Mesendoderm (in vitro differentiated cells): ENCODE data around the gene CD44.

Source experiments
- DNase-seq: peaks from one replicate; pipeline ENCODE4 v3.0.0; 2013
- H2AK5ac ChIP-seq: 2 replicates; pipeline ENCODE4 v1.6.1; 2013; ENCODE audit warnings: low read length, inconsistent platforms
- H2BK120ac ChIP-seq: 2 replicates; pipeline ENCODE4 v1.6.1; 2013; ENCODE audit warnings: low read depth, mild to moderate bottlenecking, low read length, moderate library complexity, mixed read lengths
- H2BK15ac ChIP-seq: replicated peaks from 2 replicates; pipeline ENCODE4 v1.6.1; 2013; ENCODE audit warnings: low read depth, mild to moderate bottlenecking, moderate library complexity
- H2BK5ac ChIP-seq: 2 replicates; pipeline ENCODE4 v1.6.1; 2013; ENCODE audit warnings: low read length, inconsistent platforms
- H3K18ac ChIP-seq: 2 replicates; pipeline ENCODE4 v1.6.1; 2013; ENCODE audit warnings: mild to moderate bottlenecking, low read length, mixed read lengths
- H3K23ac ChIP-seq: one replicate; pipeline ENCODE4 v1.6.1; 2013; ENCODE audit warnings: low read length
- H3K27ac ChIP-seq: 2 replicates; pipeline ENCODE4 v1.5.1; 2013; ENCODE audit warnings: low read depth, mild to moderate bottlenecking, inconsistent platforms, low read length, moderate library complexity
- H3K27me3 ChIP-seq: 2 replicates; pipeline ENCODE4 v1.6.1; 2013; ENCODE audit warnings: low read length, control low read depth, mild to moderate bottlenecking, inconsistent platforms; ENCODE audit not compliant: insufficient read depth, poor library complexity
- H3K36me3 ChIP-seq: 2 replicates; pipeline ENCODE4 v1.6.1; 2013; ENCODE audit warnings: low read length, inconsistent platforms; ENCODE audit not compliant: control insufficient read depth, insufficient read depth
- H3K4ac ChIP-seq: one replicate; pipeline ENCODE4 v1.6.1; 2013; ENCODE audit warnings: low read depth, mild to moderate bottlenecking, low read length, moderate library complexity
- H3K4me1 ChIP-seq: 2 replicates; pipeline ENCODE4 v1.6.1; 2013; ENCODE audit warnings: low read depth, low read length, inconsistent platforms; ENCODE audit not compliant: control insufficient read depth
- H3K4me2 ChIP-seq: 2 replicates; pipeline ENCODE4 v1.6.1; 2013; ENCODE audit warnings: low read length
- H3K4me3 ChIP-seq: 2 replicates; pipeline ENCODE4 v1.5.1; 2013; ENCODE audit warnings: mild to moderate bottlenecking, low read length
- H3K56ac ChIP-seq: one replicate; pipeline ENCODE4 v1.6.1; 2013; ENCODE audit warnings: low read length
- H3K79me1 ChIP-seq: 2 replicates; pipeline ENCODE4 v1.6.1; 2013; ENCODE audit warnings: low read length, inconsistent platforms
- H3K79me2 ChIP-seq: 2 replicates; pipeline ENCODE4 v1.6.1; 2013; ENCODE audit warnings: mild to moderate bottlenecking, low read length; ENCODE audit not compliant: control insufficient read depth, insufficient read depth
- H3K9ac ChIP-seq: 2 replicates; pipeline ENCODE4 v1.6.1; 2013; ENCODE audit warnings: low read length, inconsistent platforms
- H4K5ac ChIP-seq: one replicate; pipeline ENCODE4 v1.6.1; 2013; ENCODE audit warnings: low read length
- H4K8ac ChIP-seq: one replicate; pipeline ENCODE4 v1.6.1; 2013; ENCODE audit warnings: low read depth, mild to moderate bottlenecking, control low read depth, low read length, moderate library complexity
- whole genome bisulfite sequencing: extraction: QIAGEN DNeasy Blood & Tissue Kit; methylation state at CpG from one replicate; pipeline ENCODE4 v1.1.7; 2013; ENCODE audit warnings: low lambda C conversion rate, missing lambda C conversion rate; ENCODE audit not compliant: insufficient coverage; ENCODE audit errors: extremely low coverage; 5-methylcytosine and 5-hydroxymethylcytosine counted together

Gene CD44

DNA sequence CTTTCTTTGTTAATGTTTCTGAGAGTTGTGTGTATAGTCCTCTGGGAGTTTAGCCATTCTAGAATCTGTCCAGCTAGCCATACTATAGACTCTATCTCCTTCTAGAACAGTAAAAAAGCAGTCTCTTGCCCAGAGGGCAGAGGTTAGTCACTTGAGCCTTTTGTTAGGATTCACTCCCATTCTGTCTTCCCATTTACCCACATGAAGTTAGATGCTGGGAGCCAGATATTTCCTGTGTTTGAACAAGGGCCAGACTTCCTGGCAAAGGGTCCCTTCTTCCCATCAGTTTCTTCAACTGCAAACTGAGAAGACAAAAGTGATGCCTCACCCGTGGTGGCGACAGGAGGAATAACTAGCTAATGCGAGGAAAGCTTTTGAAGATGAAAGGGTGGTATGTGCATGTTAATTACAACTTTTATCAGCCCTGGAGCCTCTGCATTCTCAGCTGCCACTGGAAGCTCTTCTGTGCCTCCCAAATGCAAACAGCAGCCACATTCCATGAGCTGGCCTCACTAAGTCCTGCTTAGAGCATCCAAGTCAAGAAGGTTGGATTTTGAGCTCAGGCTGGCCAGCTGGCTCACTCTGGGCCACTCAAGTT is 12.8 kb downstream of the CD44 start:
- no peak overlapping the region for H4K8ac ChIP-seq
- no peaks in the 10 kb centered on the region for H3K36me3 ChIP-seq
- no peak overlapping the region for H3K4me2 ChIP-seq
- peak overlapping the region; percentile 28 for H3K18ac ChIP-seq
- no peak overlapping the region for H2AK5ac ChIP-seq
- no peaks in the 10 kb centered on the region for H3K27me3 ChIP-seq
- no peak overlapping the region for H3K56ac ChIP-seq
- H3K9ac ChIP-seq: no peak overlapping the region
- no CpG with 5 or more reads among the region's 3 CpGs for WGBS
- DNase-seq: peak; percentile 96
- no peak overlapping the region for H3K23ac ChIP-seq
- H3K79me1 ChIP-seq: no peaks in the 10 kb centered on the region
- no peak overlapping the region for H2BK15ac ChIP-seq
- peak overlapping the region; percentile 67 for H2BK5ac ChIP-seq
- no peaks in the 10 kb centered on the region for H3K79me2 ChIP-seq
- no peak overlapping the region for H3K4me3 ChIP-seq
- peak overlapping the region; percentile 45 for H3K27ac ChIP-seq
- H4K5ac ChIP-seq: no peak overlapping the region
- H3K4me1 ChIP-seq: peaks cover 19% of the 10 kb centered on the region
- H2BK120ac ChIP-seq: peak overlapping the region; percentile 51
- no peak overlapping the region for H3K4ac ChIP-seq

DNA sequence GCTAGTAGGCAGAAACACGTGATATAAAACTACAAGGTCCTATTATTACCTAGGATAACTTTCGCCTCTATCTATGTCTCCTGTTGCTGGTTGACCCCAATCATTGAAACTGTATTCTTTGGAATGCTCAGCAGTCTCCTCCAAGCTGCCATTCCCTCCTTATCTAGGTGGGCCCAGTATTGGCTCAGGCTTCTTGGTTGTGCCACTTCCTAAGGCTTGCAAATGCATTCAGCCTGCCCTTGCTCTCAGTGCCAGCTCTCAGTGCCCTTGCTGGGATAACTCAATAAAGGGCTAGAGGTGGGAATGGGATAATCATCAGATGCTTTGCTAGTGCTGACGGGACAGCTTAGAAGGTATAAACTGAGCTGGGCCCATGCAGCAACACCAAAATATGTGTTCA is 13.6 kb downstream of the CD44 start:
- peak; percentile 84 for DNase-seq
- Histone ChIP-seq H3K4ac (no peak overlapping the region), H4K5ac (no peak overlapping the region), H3K56ac (no peak overlapping the region), H2BK120ac (no peak overlapping the region), H3K4me1 (peaks cover 21% of the 10 kb centered on the region), H3K79me1 (no peaks in the 10 kb centered on the region), H3K27ac (peak overlapping the region; percentile 30), H2AK5ac (no peak overlapping the region), H2BK15ac (peak overlapping the region; percentile 42), H3K4me3 (no peak overlapping the region), H3K9ac (no peak overlapping the region), H4K8ac (no peak overlapping the region), H3K27me3 (no peaks in the 10 kb centered on the region), H3K79me2 (no peaks in the 10 kb centered on the region), H3K18ac (no peak overlapping the region), H3K4me2 (no peak overlapping the region), H3K23ac (no peak overlapping the region), H2BK5ac (no peak overlapping the region), H3K36me3 (no peaks in the 10 kb centered on the region)
- WGBS: no CpG with 5 or more reads among the region's 3 CpGs

DNA sequence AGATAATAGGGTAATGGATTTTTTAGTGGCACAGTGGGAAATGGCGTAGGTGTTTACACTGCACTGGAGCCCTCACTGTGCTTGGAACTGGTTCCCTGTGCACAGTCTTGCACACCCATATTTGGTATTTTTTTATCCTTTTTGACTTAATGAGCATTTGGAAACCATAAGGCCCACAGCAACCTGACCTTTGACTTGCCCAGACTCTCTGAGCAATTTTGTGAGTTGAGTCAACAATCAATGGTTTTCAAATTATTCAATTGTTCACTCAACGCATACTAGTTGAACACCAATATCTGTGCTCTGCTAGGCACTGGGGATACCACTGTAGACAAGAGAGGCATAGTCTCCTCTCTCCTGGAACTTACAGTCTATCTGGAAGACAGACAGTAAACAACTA is 14.3 kb downstream of the CD44 start:
- no peak overlapping the region for H4K5ac ChIP-seq
- no peak overlapping the region for H4K8ac ChIP-seq
- WGBS: no CpG with 5 or more reads among the region's 2 CpGs
- no peak overlapping the region for H2BK15ac ChIP-seq
- H3K56ac ChIP-seq: no peak overlapping the region
- no peak overlapping the region for H3K9ac ChIP-seq
- no peak overlapping the region for H3K23ac ChIP-seq
- H3K79me2 ChIP-seq: no peaks in the 10 kb centered on the region
- H3K4me1 ChIP-seq: peaks cover 24% of the 10 kb centered on the region
- H3K18ac ChIP-seq: no peak overlapping the region
- H3K36me3 ChIP-seq: no peaks in the 10 kb centered on the region
- H3K4me2 ChIP-seq: no peak overlapping the region
- no peaks in the 10 kb centered on the region for H3K79me1 ChIP-seq
- no peak overlapping the region for H3K4ac ChIP-seq
- no peak overlapping the region for H3K27ac ChIP-seq
- DNase-seq: no peak
- no peaks in the 10 kb centered on the region for H3K27me3 ChIP-seq
- H2BK5ac ChIP-seq: no peak overlapping the region
- H3K4me3 ChIP-seq: no peak overlapping the region
- H2BK120ac ChIP-seq: no peak overlapping the region
- H2AK5ac ChIP-seq: no peak overlapping the region

DNA sequence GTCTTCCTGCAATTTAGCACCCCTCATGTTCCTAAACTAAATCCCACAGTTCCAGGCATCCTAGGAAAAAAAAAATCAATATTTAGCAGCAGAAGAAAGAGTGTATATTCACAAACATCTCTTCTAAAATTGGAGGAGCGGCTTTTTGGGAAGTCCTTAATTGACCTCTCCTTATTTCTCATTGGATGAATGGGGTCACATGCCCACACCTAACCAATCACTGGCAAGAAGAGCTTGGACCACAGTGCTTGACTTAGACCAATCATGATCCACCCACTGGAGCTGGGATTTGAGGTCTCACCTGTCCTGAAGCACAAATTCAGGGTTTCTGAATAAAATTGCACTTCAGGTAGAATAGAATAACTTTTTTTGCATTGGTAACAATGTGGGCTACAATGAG is 16.0 kb downstream of the CD44 start:
- no CpG with 5 or more reads among the region's 1 CpG for WGBS
- peaks cover 38% of the 10 kb centered on the region for H3K4me1 ChIP-seq
- no peak overlapping the region for H3K23ac ChIP-seq

DNA sequence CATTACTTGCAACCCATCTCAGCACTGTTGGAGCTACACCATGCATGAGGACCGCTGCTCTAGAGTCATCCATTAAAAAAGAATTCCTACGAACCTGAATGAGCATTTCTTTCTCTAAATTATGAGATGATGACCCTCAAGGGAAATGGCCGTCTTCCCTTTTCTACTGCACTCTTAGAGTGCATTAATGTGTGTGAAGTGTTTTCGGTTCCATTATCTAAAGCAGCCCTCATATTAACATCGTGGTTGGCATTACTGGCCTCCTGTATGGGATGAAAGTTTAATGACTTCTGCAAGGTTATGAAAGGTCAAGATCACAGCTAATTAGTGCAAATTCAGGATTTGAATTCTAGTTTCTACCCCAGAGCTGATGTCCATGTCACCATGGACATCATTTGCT is 16.7 kb downstream of the CD44 start:
- DNase-seq: no peak
- no peak overlapping the region for H4K5ac ChIP-seq
- no peak overlapping the region for H3K4me3 ChIP-seq
- H3K56ac ChIP-seq: no peak overlapping the region
- H3K23ac ChIP-seq: no peak overlapping the region
- no CpG with 5 or more reads among the region's 5 CpGs for WGBS
- no peak overlapping the region for H3K4ac ChIP-seq
- H2AK5ac ChIP-seq: no peak overlapping the region
- no peak overlapping the region for H2BK120ac ChIP-seq
- H2BK5ac ChIP-seq: no peak overlapping the region
- no peak overlapping the region for H3K18ac ChIP-seq
- H3K27ac ChIP-seq: no peak overlapping the region
- peaks cover 39% of the 10 kb centered on the region for H3K4me1 ChIP-seq
- no peaks in the 10 kb centered on the region for H3K36me3 ChIP-seq
- H3K79me1 ChIP-seq: no peaks in the 10 kb centered on the region
- H2BK15ac ChIP-seq: no peak overlapping the region
- no peaks in the 10 kb centered on the region for H3K79me2 ChIP-seq
- no peak overlapping the region for H3K9ac ChIP-seq
- no peak overlapping the region for H3K4me2 ChIP-seq
- no peak overlapping the region for H4K8ac ChIP-seq
- no peaks in the 10 kb centered on the region for H3K27me3 ChIP-seq

More for the DNA sequence above, 16.0 kb downstream of the CD44 start:
- Histone ChIP-seq H3K27ac (no peak overlapping the region), H3K9ac (no peak overlapping the region), H3K4me3 (no peak overlapping the region), H3K56ac (no peak overlapping the region), H2AK5ac (no peak overlapping the region), H3K18ac (no peak overlapping the region), H3K79me2 (no peaks in the 10 kb centered on the region), H3K36me3 (no peaks in the 10 kb centered on the region), H3K79me1 (no peaks in the 10 kb centered on the region), H2BK5ac (no peak overlapping the region), H3K4me2 (no peak overlapping the region), H4K8ac (no peak overlapping the region), H4K5ac (no peak overlapping the region), H3K4ac (no peak overlapping the region), H2BK15ac (no peak overlapping the region), H2BK120ac (no peak overlapping the region), H3K27me3 (no peaks in the 10 kb centered on the region)
- no peak for DNase-seq
